Neuronal stem cell (in vitro differentiated cells): ENCODE results near the gene HRH3.

Experiments
- DNase-seq: peaks from one replicate; pipeline ENCODE4 v3.0.0-alpha.2; 2013; ENCODE audit warnings: low spot score
- H2AFZ ChIP-seq: one replicate; pipeline ENCODE4 v1.6.1; 2013; ENCODE audit warnings: mild to moderate bottlenecking, low read length, inconsistent platforms
- H2AK5ac ChIP-seq: 2 replicates; pipeline ENCODE4 v1.6.1; 2013; ENCODE audit warnings: low read depth, mild to moderate bottlenecking, inconsistent platforms, low read length, moderate library complexity, mixed read lengths
- H2BK120ac ChIP-seq: 2 replicates; pipeline ENCODE4 v1.6.1; 2013; ENCODE audit warnings: low read depth, mild to moderate bottlenecking, inconsistent platforms, low read length, moderate library complexity, mixed read lengths
- H2BK12ac ChIP-seq: one replicate; pipeline ENCODE4 v1.6.1; 2013; ENCODE audit warnings: low read length, inconsistent platforms
- H2BK15ac ChIP-seq: 2 replicates; pipeline ENCODE4 v1.6.1; 2013; ENCODE audit warnings: mild to moderate bottlenecking, low read length, inconsistent platforms, mixed read lengths
- H2BK5ac ChIP-seq: one replicate; pipeline ENCODE4 v1.6.1; 2013; ENCODE audit warnings: inconsistent platforms, mild to moderate bottlenecking, low read length, moderate library complexity
- H3K14ac ChIP-seq: one replicate; pipeline ENCODE4 v1.6.1; 2013; ENCODE audit warnings: low read length, inconsistent platforms
- H3K18ac ChIP-seq: 2 replicates; pipeline ENCODE4 v1.6.1; 2013; ENCODE audit warnings: low read length, inconsistent platforms
- H3K23ac ChIP-seq: 2 replicates; pipeline ENCODE4 v1.6.1; 2013; ENCODE audit warnings: low read depth, mild to moderate bottlenecking, mixed read lengths, low read length, inconsistent platforms; ENCODE audit not compliant: poor library complexity
- H3K27ac ChIP-seq: replicated peaks from 3 replicates; pipeline ENCODE4 v1.5.1; 2013; ENCODE audit warnings: low read length, inconsistent platforms
- H3K27me3 ChIP-seq, 3 experiments: 2 replicates each; pipeline ENCODE4 v1.6.1; 2013; ENCODE audit warnings: low read length in 3 of 3, mild to moderate bottlenecking in 2 of 3, inconsistent platforms in 1 of 3, low read depth in 1 of 3, mixed read lengths in 1 of 3, moderate library complexity in 1 of 3; ENCODE audit not compliant: control insufficient read depth in 3 of 3, insufficient read depth in 3 of 3
- H3K36me3 ChIP-seq, 2 donors: replicated peaks in 1 of 2; 2 replicates each; pipeline ENCODE4 v1.6.1; 2013; ENCODE audit warnings: low read length in 2 of 2; ENCODE audit not compliant: control insufficient read depth in 2 of 2, insufficient read depth in 2 of 2
- H3K4ac ChIP-seq: 2 replicates; pipeline ENCODE4 v1.6.1; 2013; ENCODE audit warnings: inconsistent platforms, mild to moderate bottlenecking, low read length, moderate library complexity
- H3K4me1 ChIP-seq, 2 donors: 1 replicate in 1 of 2; 2 replicates in 1 of 2; pipeline ENCODE4 v1.6.1; 2013; ENCODE audit warnings: low read length in 2 of 2, low read depth in 1 of 2; ENCODE audit not compliant: control insufficient read depth in 2 of 2, insufficient read depth in 1 of 2
- H3K4me2 ChIP-seq: one replicate; pipeline ENCODE4 v1.6.1; 2013; ENCODE audit warnings: mild to moderate bottlenecking, low read length, inconsistent platforms; ENCODE audit not compliant: insufficient read depth, poor library complexity, severe bottlenecking
- H3K4me3 ChIP-seq, 2 donors: 2 replicates each; pipeline ENCODE4 v1.5.1; 2013; ENCODE audit warnings: low read length in 2 of 2, mild to moderate bottlenecking in 2 of 2, inconsistent platforms in 1 of 2, moderate library complexity in 1 of 2
- H3K79me1 ChIP-seq: one replicate; pipeline ENCODE4 v1.6.1; 2013; ENCODE audit warnings: low read depth, mild to moderate bottlenecking, inconsistent platforms, low read length, moderate library complexity
- H3K9ac ChIP-seq: one replicate; pipeline ENCODE4 v1.6.1; 2013; ENCODE audit warnings: mild to moderate bottlenecking, low read depth, low read length, inconsistent platforms; ENCODE audit not compliant: poor library complexity
- H3K9me3 ChIP-seq, 2 donors: replicated peaks in 1 of 2; 2 replicates each; pipeline versions ENCODE3 to v1.6.1; 2013; ENCODE audit warnings: low read length in 2 of 2, mild to moderate bottlenecking in 2 of 2, inconsistent platforms in 1 of 2, low read depth in 1 of 2, mixed read lengths in 1 of 2, moderate library complexity in 1 of 2; ENCODE audit not compliant: control insufficient read depth in 2 of 2, insufficient read depth in 1 of 2
- H4K8ac ChIP-seq: one replicate; pipeline ENCODE4 v1.6.1; 2013; ENCODE audit warnings: low read depth, mild to moderate bottlenecking, inconsistent platforms, low read length, moderate library complexity
- H4K91ac ChIP-seq: one replicate; pipeline ENCODE4 v1.6.1; 2013; ENCODE audit warnings: low read length, low read depth, mild to moderate bottlenecking, inconsistent platforms; ENCODE audit not compliant: poor library complexity
- WGBS, 2 donors: extraction: QIAGEN DNeasy Blood & Tissue Kit; methylation state at CpG; one replicate each; pipeline ENCODE4 v1.1.7; 2013; ENCODE audit warnings: missing lambda C conversion rate in 2 of 2, mixed read lengths in 1 of 2; ENCODE audit not compliant: insufficient read length in 2 of 2, insufficient replicate concordance in 1 of 2; ENCODE audit errors: extremely low coverage in 2 of 2; 5-methylcytosine and 5-hydroxymethylcytosine counted together

Gene HRH3

GRCh38 chr20:62222266-62222850, 2.3 kb upstream of the HRH3 start:
- Histone ChIP-seq H2BK5ac (no peak overlapping the region), H2AFZ (no peak overlapping the region), H3K4me1 (peaks cover 22 to 31% of the 10 kb centered on the region in 2 donors), H3K4me3 (no peak overlapping the region), H3K27me3 (peaks cover 7 to 91% (median 34%) of the 10 kb centered on the region in 3 experiments), H3K4me2 (no peak overlapping the region), H2AK5ac (peak overlapping the region; percentile 81), H3K9ac (no peak overlapping the region), H2BK12ac (peak overlapping the region; percentile 41), H2BK120ac (no peak overlapping the region), H3K9me3 (peaks cover 0 to 2% of the 10 kb centered on the region in 2 donors), H3K18ac (peak overlapping the region; percentile 57), H4K91ac (no peak overlapping the region), H2BK15ac (no peak overlapping the region), H3K23ac (peak overlapping the region; percentile 65), H3K4ac (no peak overlapping the region), H3K14ac (peak overlapping the region; percentile 71), H3K36me3 (no peaks in the 10 kb centered on the region), H4K8ac (no peak overlapping the region), H3K79me1 (no peaks in the 10 kb centered on the region), H3K27ac (no peak overlapping the region)
- no CpG with 5 or more reads among the region's 18 CpGs for WGBS, 2 donors
- no peak for DNase-seq

DNA sequence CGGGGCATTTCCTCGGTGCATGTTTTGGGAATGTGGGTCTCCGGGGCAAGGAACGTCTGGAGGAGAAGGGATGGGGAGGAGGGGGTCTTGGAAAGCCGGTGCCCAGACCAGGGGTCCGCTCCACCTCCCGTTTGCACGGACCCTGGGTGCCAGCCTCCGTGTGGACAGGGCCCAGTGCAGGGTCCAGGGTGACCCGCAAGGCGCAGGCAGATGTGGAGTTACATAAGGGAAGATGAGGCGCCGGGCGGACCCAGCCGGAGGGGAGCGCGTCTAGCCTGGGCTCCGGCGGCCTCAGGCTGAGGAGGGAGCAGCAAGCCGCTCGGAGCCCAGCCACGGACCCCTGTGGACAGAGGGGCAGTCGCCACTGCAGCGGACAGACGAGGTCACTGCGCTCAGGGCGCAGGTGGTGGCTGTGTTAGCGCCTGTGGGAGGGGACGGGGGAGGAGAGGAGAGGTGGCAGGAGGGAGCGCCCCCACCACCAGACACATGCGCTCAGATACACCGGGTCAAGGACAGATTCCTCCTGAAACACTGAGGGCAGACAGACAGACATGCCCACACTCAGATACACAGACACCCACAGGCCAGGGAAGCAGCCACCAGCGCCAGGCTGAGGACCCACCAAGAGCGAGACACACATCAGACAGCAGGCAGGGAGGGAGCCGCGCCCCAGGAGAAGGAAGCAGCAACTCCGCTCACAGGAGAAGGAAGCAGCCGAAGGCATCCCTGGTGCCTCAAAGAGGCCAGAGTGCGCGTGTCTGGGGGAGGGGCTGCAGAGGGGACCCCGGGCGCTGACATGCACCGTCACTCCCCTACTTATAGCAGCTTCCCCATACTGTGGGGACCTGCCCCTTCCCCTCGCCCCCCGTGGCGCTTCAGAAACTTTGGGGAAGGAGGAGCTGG, 839 bp upstream of the HRH3 start:
- Histone ChIP-seq H3K9me3 (peaks cover 0 to 2% of the 10 kb centered on the region in 2 donors), H2BK5ac (no peak overlapping the region), H4K91ac (no peak overlapping the region), H4K8ac (no peak overlapping the region), H2BK15ac (no peak overlapping the region), H2AK5ac (no peak overlapping the region), H3K4me2 (peak overlapping the region; percentile 25), H3K27ac (no peak overlapping the region), H3K27me3 (peaks cover 7 to 82% (median 34%) of the 10 kb centered on the region in 3 experiments), H3K36me3 (no peaks in the 10 kb centered on the region), H3K4me1 (peaks cover 22 to 31% of the 10 kb centered on the region in 2 donors), H3K4ac (no peak overlapping the region), H2BK12ac (peak overlapping the region; percentile 41), H2BK120ac (no peak overlapping the region), H2AFZ (no peak overlapping the region), H3K4me3 (no peak overlapping the region), H3K18ac (peak overlapping the region; percentile 48), H3K9ac (peak overlapping the region; percentile 3), H3K79me1 (no peaks in the 10 kb centered on the region), H3K23ac (peak overlapping the region; percentile 89), H3K14ac (no peak overlapping the region)
- DNase-seq, result no peak
- no CpG with 5 or more reads among the region's 46 CpGs for WGBS, 2 donors

DNA sequence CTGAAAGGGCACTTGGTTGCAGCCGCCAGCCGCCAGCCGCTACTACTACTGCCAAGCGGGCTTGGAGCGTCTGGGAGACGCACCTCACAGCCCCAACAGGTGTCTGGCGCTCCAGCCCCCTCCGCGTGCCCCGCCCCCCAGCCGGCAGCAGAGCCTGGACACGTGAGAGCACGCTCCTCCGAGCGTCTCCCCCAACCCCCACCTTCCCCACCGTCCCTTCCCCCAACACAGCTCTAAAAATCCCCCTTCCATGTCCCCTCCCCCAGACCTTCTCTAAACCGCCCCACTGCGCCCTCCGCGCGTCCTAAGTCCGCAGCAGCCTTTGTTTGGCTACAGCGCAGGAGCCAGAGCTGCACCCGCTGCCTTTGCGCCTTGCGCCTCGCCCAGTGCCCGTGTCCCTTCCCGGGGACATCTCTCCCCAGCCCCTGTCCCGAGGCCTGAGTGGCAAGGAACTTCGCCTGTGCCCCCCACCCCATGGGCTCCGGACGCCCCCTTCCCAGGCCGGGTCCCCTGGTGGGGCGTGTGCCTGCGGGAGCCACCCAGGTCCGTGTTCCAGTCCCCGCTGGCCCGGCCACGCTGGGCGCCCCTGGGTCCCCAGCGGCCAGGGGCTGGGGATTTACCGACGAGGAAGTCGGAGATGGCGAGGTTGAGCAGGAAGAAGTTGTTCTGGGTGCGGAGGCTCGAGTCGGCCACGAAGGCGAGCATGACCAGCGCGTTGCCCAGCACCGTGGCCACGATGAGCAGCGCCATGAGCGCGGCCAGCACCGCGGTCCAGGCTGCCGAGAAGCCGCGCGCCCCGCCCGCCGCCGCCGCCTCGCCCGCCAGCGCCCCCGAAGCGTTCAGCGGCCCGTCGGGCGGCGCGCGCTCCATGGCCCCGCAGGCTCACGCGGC, 732 bp downstream of the HRH3 start:
- Histone ChIP-seq H3K27ac (no peak overlapping the region), H3K9ac (peak overlapping the region; percentile 21), H2BK12ac (no peak overlapping the region), H2AFZ (peak overlapping the region; percentile 85), H3K4me2 (peak overlapping the region; percentile 84), H3K18ac (peak overlapping the region; percentile 15), H4K8ac (no peak overlapping the region), H3K9me3 (peaks cover 0 to 2% of the 10 kb centered on the region in 2 donors), H4K91ac (no peak overlapping the region), H3K14ac (no peak overlapping the region), H3K23ac (peak overlapping the region; percentile 80), H3K27me3 (peaks cover 7 to 67% (median 34%) of the 10 kb centered on the region in 3 experiments), H3K36me3 (no peaks in the 10 kb centered on the region), H3K4ac (no peak overlapping the region), H2BK15ac (no peak overlapping the region), H2BK5ac (peak overlapping the region; percentile 24), H3K4me1 (peaks cover 22 to 31% of the 10 kb centered on the region in 2 donors), H2AK5ac (no peak overlapping the region), H2BK120ac (no peak overlapping the region), H3K79me1 (no peaks in the 10 kb centered on the region), H3K4me3 (peak overlapping the region; percentile 45 to 73)
- WGBS, 2 donors, result no CpG with 5 or more reads among the region's 84 CpGs
- no peak for DNase-seq
